Neuron (in vitro differentiated cells): ENCODE data around the gene ACSS3.

Experiments
- H2AFZ ChIP-seq: one replicate; pipeline ENCODE4 v1.6.1; 2013; ENCODE audit warnings: low read depth, mild to moderate bottlenecking, inconsistent platforms, low read length, moderate library complexity
- H3K27me3 ChIP-seq: one replicate; pipeline ENCODE4 v1.6.1; 2013; ENCODE audit warnings: low read length; ENCODE audit not compliant: insufficient read depth
- H3K36me3 ChIP-seq: one replicate; pipeline ENCODE4 v1.6.1; 2013; ENCODE audit warnings: low read length; ENCODE audit not compliant: insufficient read depth
- H3K4me1 ChIP-seq: one replicate; pipeline ENCODE4 v1.6.1; 2013; ENCODE audit warnings: low read length; ENCODE audit not compliant: insufficient read depth
- H3K4me3 ChIP-seq: 2 replicates; pipeline ENCODE4 v1.5.1; 2013; ENCODE audit warnings: mild to moderate bottlenecking, low read length, moderate library complexity
- H3K9me3 ChIP-seq: one replicate; pipeline ENCODE4 v1.6.1; 2013; ENCODE audit warnings: low read length

ACSS3 gene

DNA sequence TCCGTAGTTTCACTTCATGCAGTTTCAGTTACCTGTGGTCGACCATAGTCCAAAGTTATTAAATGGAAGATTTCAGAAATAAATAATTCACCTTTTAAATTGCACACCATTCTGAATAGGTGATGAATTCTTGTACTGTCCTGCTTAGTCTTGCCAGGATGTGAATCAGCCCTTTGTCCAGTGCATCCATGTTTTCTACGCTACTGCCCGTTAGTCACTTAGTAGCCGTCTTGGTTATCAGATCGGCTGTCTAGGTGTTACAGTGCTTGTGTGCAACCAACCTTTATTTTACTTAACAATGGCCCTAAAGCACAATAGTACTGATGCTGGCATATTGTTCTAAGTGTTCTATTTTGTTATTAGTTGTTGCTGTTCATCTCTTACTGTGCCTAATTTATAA is 146.7 kb downstream of the ACSS3 start:
- H3K27me3 ChIP-seq, result no peaks in the 10 kb centered on the region

DNA sequence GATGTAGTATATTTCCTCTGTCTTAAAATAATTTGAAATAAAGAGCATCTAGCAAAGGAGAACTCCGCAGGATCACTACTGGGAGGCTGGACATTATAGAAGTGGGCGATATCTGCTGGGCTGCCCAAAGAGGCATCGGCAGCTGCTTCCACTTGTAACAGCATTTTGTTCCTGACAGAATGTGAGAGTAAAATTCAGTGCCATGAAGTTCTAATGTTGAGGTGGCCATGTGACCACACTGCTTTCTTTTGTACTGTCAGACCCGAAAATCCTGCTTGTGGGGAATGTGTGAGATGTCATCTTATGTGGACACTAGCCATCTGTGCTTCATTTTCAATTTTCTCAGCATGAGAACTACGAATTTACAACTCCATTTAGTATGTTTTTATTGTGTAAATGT is 151.9 kb downstream of the ACSS3 start:
- peaks cover 13% of the 10 kb centered on the region for H3K4me1 ChIP-seq
- no peaks in the 10 kb centered on the region for H3K9me3 ChIP-seq
- H2AFZ ChIP-seq, result peak overlapping the region; percentile 93
- H3K36me3 ChIP-seq, result no peaks in the 10 kb centered on the region
- no peak overlapping the region for H3K4me3 ChIP-seq
- H3K27me3 ChIP-seq, result no peaks in the 10 kb centered on the region

More for the DNA sequence above, 146.7 kb downstream of the ACSS3 start:
- no peak overlapping the region for H3K4me3 ChIP-seq
- H3K4me1 ChIP-seq, result peaks cover 8% of the 10 kb centered on the region
- H2AFZ ChIP-seq, result no peak overlapping the region
- no peaks in the 10 kb centered on the region for H3K9me3 ChIP-seq
- no peaks in the 10 kb centered on the region for H3K36me3 ChIP-seq

DNA sequence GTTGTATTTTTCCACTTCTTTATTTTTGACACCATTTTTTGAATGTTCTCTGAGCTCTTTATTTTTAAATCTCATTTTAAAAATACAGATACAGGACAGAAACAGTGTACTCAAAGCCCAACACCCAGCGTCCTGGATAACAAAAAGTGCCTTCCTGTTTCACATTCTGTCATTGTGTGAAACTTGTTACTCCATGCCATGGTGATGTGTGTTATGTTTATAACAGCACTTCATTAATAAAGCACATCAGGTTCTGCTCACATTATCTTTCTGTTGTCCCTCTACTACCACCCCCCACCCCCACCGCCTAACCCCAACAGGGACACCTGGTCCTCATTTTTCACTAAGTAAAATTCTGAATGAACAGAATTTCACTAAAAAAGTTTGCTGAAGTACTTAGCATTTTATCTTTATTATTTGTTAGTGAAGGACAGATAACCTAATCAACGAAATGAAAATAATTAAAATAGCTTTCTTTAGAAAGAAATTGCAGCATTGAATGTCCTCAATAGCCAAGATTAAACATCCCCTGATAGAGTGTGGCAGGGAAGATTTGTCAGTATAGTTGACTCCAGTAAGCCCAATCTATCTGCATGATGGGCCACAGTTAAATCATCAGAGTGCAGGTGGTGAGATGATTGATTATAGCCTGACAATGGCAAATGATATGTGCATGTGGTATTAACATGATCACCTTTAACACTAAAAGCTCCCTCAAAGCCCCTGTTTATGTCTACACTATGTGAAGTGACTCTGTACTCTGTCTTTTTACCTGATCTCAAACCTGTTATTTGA is 153.9 kb downstream of the ACSS3 start:
- Histone ChIP-seq H3K9me3 (no peaks in the 10 kb centered on the region), H3K4me1 (peaks cover 13% of the 10 kb centered on the region), H3K36me3 (no peaks in the 10 kb centered on the region), H3K4me3 (no peak overlapping the region), H3K27me3 (no peaks in the 10 kb centered on the region), H2AFZ (no peak overlapping the region)

DNA sequence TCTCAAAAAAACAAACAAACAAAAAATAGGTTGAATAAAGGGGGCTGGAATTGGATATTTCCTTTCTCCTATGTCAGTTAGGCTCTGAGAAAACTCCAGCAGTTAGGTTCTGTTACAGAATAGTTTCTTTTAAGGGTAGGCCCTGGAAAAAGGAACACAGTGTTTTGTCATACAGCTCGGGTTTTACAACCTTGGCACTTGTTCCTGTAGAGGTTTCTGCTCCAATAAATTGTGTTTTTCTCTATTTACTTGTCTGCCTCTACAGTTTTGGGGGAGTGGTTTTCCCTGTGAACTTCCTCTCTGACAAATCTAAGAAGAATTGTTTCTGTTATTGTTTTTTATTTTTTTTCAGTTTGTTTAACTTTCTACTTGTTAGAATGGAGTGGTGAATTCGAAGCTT is 167.6 kb downstream of the ACSS3 start:
- Histone ChIP-seq H2AFZ (peak overlapping the region; percentile 1), H3K4me3 (no peak overlapping the region)

DNA sequence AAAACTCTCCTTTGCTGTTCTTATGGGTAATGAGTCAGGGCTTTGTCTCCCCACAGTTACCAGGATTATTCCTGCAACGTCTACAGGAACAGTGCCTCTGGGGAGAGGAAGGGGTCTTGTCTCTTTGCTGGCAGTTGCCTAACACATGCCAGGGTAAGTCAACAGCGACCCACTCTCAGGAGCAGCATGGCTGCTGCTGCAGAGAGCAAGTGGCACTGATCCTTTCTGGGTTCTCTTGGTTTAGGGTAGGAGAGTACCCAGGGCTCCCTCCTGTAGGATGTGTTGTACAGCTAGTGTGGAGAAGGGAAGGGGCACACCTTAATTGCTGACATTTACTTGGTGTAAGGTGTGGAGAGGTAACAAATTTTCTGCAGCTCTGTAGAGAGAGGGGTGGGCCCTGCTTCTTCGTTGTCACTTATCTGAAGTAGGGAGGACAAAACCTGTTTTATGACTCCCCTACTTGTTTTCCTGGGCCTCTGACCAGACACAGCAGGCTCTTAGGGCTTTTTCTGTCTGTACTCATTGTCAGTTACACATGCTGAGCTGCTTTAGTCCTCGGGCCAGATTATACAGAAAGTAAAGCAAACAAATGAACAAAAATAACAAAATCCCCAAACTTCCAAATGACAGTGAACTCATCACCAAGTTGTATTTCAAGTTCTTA is 168.2 kb downstream of the ACSS3 start:
- Histone ChIP-seq H3K36me3 (no peaks in the 10 kb centered on the region), H2AFZ (peak overlapping the region; percentile 1), H3K27me3 (no peaks in the 10 kb centered on the region), H3K4me1 (peaks cover 9% of the 10 kb centered on the region), H3K4me3 (no peak overlapping the region), H3K9me3 (no peaks in the 10 kb centered on the region)

More for the DNA sequence above, 167.6 kb downstream of the ACSS3 start:
- H3K27me3 ChIP-seq, result no peaks in the 10 kb centered on the region
- peaks cover 9% of the 10 kb centered on the region for H3K4me1 ChIP-seq
- no peaks in the 10 kb centered on the region for H3K36me3 ChIP-seq
- no peaks in the 10 kb centered on the region for H3K9me3 ChIP-seq

DNA sequence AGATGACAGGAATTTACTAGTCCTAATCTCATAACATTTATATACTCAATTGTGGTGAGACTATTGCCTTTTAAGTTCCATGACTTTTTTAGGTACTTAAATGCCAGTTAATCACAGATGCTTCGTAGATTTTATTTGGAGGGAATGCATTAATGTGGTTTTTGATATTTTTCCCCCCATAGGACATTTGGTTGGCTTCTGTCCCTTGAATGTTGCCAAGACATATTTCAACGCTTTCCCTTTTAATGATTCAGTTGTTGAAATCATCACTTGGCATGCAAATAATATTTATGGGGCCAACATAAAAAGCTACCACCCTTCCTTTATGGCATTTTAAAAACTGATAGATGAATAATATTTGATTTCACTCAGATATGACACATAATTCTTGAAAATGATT is 172.1 kb downstream of the ACSS3 start:
- Histone ChIP-seq H3K36me3 (no peaks in the 10 kb centered on the region), H3K9me3 (no peaks in the 10 kb centered on the region), H2AFZ (no peak overlapping the region), H3K27me3 (no peaks in the 10 kb centered on the region), H3K4me3 (no peak overlapping the region), H3K4me1 (peaks cover 9% of the 10 kb centered on the region)

DNA sequence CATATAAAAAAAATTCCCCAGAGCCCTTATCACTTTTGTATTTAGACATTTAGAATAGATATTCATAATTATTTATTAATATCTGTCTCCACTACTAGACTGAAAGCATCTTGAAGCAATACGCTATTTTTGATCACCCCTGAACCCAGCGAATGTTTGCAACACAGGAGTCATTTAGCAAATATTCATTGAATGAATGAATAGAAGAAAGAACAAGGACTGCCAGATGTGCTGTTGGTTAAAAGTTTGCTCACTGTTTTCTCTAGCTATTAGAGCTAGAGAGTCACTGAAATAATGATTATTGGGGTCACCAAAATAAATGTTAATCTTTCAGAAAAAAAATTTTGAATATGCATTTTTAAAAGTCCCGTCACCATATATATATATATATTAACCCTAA is 174.3 kb downstream of the ACSS3 start:
- no peaks in the 10 kb centered on the region for H3K4me1 ChIP-seq
- H3K27me3 ChIP-seq, result no peaks in the 10 kb centered on the region
- no peak overlapping the region for H2AFZ ChIP-seq
- H3K36me3 ChIP-seq, result no peaks in the 10 kb centered on the region
- H3K4me3 ChIP-seq, result no peak overlapping the region
- no peaks in the 10 kb centered on the region for H3K9me3 ChIP-seq

DNA sequence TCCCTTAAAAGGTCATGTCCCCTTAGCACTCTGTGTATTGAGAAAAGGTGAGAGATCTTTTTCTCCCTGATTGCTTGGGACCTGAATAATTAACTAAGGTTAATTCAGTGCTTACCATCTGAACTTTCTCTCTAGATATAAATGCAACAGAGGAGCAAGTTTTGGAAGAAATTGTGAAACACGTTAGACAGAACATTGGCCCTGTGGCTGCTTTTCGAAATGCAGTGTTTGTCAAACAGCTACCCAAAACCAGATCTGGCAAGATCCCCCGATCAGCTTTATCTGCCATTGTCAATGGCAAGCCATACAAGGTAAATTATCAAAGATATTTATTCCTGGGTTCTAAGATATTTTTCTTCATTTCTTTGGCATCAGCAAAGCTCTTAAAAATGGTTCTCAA is 175.5 kb downstream of the ACSS3 start:
- Histone ChIP-seq H3K27me3 (no peaks in the 10 kb centered on the region), H2AFZ (no peak overlapping the region), H3K9me3 (no peaks in the 10 kb centered on the region), H3K4me3 (no peak overlapping the region), H3K4me1 (no peaks in the 10 kb centered on the region), H3K36me3 (no peaks in the 10 kb centered on the region)

DNA sequence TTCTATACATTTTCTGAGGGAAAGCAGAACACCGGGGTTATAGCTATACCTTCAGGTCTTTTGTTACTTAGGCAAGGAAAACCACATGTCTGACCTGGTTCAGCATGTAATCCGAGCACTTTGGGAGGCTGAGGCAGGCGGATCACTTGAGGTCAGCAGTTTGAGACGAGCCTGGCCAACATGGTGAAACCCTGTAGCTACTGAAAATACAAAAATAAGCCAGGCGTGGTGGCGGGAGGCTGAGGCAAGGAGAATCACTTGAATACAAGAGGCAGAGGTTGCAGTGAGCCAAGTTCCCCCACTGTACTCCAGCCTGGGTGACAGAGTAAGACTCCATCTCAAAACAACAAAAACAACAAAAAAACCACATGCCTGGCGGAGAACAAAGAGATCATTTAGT is 177.6 kb downstream of the ACSS3 start:
- Histone ChIP-seq H3K9me3 (no peaks in the 10 kb centered on the region), H3K36me3 (no peaks in the 10 kb centered on the region), H2AFZ (no peak overlapping the region), H3K27me3 (no peaks in the 10 kb centered on the region), H3K4me1 (no peaks in the 10 kb centered on the region), H3K4me3 (no peak overlapping the region)

DNA sequence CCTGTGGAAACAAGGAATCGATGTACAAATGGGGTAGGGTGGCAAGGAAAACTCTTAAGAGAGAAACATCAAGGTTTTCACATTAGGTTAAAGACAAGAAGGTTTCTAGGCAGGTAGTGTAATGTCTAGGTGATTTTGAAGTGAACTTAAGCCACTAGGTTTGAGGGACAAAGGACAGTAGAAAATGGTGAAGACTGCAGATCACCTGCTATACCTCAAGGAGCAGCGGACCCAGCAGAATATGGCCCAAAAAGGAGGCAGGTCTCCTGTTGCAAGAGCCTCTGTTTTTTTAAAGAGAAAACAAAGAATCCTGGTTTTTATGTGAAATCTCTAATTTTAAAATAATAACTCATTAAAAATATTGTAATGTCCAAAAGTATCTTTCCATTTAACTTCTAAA is 178.1 kb downstream of the ACSS3 start:
- H3K4me3 ChIP-seq, result no peak overlapping the region
- H2AFZ ChIP-seq, result no peak overlapping the region
- no peaks in the 10 kb centered on the region for H3K27me3 ChIP-seq
- H3K4me1 ChIP-seq, result no peaks in the 10 kb centered on the region
- no peaks in the 10 kb centered on the region for H3K36me3 ChIP-seq
- no peaks in the 10 kb centered on the region for H3K9me3 ChIP-seq

DNA sequence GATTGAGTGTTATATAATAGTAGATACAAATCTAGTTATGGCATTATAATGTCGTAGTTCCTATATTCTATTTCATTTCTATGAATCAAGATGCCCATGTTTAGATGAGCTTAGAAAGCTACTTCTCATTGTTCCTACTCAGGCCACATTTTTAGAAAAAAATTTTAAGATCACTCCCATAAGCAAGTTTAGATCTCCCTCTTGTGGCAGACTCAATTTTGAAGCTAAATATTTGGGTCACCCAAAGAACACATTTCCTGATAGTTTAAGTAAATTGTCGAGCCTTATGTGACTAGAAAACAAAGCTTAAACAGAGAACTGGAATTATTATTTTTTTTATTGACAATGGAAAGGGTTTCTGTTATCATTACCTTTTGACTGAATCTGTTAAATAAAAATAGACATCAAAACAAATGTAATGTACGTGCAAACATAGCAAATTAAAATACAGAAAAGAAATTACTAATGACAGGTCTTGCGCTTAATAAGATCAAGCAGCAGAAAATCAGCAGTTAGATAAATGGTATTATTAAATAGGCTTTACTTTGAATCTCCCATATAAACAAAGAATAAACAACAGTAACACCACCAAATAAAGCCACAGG is 180.2 kb downstream of the ACSS3 start:
- Histone ChIP-seq H2AFZ (no peak overlapping the region), H3K4me3 (no peak overlapping the region)

DNA sequence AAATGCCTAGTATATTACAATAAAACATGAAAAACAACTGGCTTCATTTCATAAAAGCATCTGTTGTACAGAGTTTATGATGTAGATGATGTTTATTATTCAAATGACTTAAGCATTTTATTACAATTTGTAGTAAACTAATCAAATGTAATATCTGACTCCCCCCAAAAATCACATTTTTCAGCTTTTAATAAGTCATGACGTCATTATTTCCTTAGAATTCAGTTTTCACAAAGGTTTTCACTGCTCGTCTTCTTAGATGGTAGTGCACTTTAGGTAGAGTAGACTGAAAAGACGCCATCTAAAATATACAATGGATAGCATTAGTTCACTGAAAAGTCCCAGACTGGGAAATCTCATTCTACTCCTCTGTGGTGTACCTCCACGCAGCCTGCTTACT is 181.5 kb downstream of the ACSS3 start:
- H3K27me3 ChIP-seq, result no peaks in the 10 kb centered on the region
- H3K36me3 ChIP-seq, result no peaks in the 10 kb centered on the region
- H3K4me1 ChIP-seq, result no peaks in the 10 kb centered on the region
- H3K9me3 ChIP-seq, result no peaks in the 10 kb centered on the region
- no peak overlapping the region for H3K4me3 ChIP-seq
- no peak overlapping the region for H2AFZ ChIP-seq

More for the DNA sequence above, 180.2 kb downstream of the ACSS3 start:
- Histone ChIP-seq H3K9me3 (no peaks in the 10 kb centered on the region), H3K36me3 (no peaks in the 10 kb centered on the region), H3K27me3 (no peaks in the 10 kb centered on the region), H3K4me1 (no peaks in the 10 kb centered on the region)

DNA sequence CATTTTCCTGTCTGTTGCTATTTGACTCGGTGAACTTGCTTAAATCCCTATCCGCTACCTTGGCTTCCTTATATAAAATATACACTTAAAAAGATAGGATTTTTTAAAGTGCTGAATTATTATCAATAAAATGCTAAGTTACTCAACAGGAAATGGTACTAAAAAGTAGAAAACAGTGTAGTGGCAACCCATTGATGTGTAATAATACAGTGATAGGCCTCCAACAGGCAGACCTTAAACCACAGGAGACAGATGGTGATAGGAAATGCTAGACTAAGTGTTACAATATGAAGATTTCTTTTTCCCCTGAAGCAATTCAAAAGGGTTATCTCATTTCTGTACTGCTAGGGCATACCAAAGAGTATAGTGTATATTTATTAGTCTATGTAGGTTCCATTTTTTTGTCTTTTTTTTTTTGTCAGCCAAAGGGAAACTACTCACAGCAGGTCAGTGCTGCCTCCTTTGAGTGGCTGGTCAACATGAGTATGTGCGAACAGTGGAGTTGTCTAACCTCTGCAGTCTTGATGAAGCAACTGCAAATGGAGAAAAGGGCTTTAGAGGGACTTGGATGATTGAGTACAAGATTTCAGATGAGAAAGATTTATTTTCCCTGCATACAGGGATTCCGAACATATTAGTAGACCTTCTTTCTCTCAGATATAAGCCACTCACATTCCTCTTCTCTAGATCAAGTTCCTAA is 183.8 kb downstream of the ACSS3 start:
- Histone ChIP-seq H3K27me3 (no peaks in the 10 kb centered on the region), H3K4me3 (no peak overlapping the region), H2AFZ (no peak overlapping the region), H3K4me1 (no peaks in the 10 kb centered on the region), H3K9me3 (no peaks in the 10 kb centered on the region), H3K36me3 (no peaks in the 10 kb centered on the region)
